ENCODE results near the gene SRPRA.
A peak's percentile ranks its signal among the peaks of the same experiment; 100 is the strongest.

The SRPRA gene

DNA sequence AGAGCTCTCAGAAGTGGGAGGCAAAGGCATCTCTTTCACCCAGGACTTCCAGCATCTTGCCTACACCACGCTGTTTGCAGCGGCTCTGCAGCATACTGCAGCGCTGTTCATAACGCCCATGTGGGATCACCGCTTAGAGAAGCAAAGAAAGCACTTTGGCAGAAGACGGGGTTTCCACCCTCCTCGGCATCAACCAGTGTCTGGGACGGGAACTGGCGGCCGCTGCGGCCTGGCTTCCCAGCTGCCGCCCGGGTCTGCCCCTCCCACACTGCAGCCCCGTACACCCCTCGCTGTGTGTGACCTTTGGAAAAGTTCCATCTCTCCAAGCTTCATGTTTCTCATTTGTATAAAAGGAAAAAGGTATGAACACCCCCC, 13.7 kb upstream of the SRPRA start:
- no peak overlapping the region for H3K27ac ChIP-seq (ENCODE audit: low read depth, low read length)
- no peak overlapping the region for H2BK5ac ChIP-seq (ENCODE audit: low read length)
- peak; percentile 52 for DNase-seq

DNA sequence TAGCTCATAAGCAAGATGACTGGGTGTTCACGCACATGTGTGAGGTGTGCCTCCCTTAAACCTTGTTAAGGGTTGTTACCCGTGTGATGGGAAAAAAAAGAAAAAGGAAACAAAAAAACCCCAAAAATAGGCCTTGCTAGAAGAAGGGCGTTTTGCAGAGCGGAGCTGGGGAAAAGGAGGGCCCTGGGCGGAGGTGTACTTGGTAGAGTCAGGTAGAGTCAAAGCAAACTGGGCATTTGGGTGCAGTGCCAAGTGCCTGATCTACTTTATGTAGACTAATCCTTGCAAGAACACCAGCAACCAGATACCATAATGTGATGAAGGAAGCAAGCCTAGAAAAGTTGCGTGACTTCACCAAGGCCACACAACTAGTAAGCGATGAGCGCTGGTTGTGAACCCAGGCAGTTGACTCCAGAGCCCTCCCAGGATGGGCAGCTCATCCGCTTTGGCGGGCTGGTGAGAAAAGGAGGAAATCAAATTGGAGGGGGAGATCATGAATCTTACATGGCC, 13.0 kb upstream of the SRPRA start:
- no peaks in the 10 kb centered on the region for H3K79me1 ChIP-seq (ENCODE audit: low read length)
- no peak overlapping the region for H2BK5ac ChIP-seq (ENCODE audit: low read length)
- H3K18ac ChIP-seq (ENCODE audit: low read length): no peak overlapping the region
- peaks cover 7% of the 10 kb centered on the region for H3K4me1 ChIP-seq (ENCODE audit: control insufficient read depth, low read depth, low read length)
- H4K8ac ChIP-seq (ENCODE audit: low read depth, low read length): no peak overlapping the region
- H3K23ac ChIP-seq (ENCODE audit: low read length): no peak overlapping the region
- H3K27ac ChIP-seq (ENCODE audit: low read depth, low read length): no peak overlapping the region
- H2BK15ac ChIP-seq (replicated peaks; ENCODE audit: low read depth): no peak overlapping the region
- H2BK120ac ChIP-seq (ENCODE audit: low read depth, low read length): no peak overlapping the region
- no peak for DNase-seq
- no peak overlapping the region for H3K4ac ChIP-seq (ENCODE audit: low read depth, low read length)
- H4K5ac ChIP-seq (ENCODE audit: low read length): peak overlapping the region; percentile 47
- H3K27me3 ChIP-seq (ENCODE audit: insufficient read depth, low read length, poor library complexity): no peaks in the 10 kb centered on the region
- peak overlapping the region; percentile 83 for H3K9ac ChIP-seq (ENCODE audit: low read length)
- peak overlapping the region; percentile 95 for H3K56ac ChIP-seq (ENCODE audit: low read length)
- no peaks in the 10 kb centered on the region for H3K36me3 ChIP-seq (ENCODE audit: control insufficient read depth, insufficient read depth, low read length)
- H3K79me2 ChIP-seq (ENCODE audit: control insufficient read depth, insufficient read depth, low read length): no peaks in the 10 kb centered on the region
- H3K4me2 ChIP-seq (ENCODE audit: low read length): no peak overlapping the region
- no peak overlapping the region for H2AK5ac ChIP-seq (ENCODE audit: low read length)
- H3K4me3 ChIP-seq (ENCODE audit: low read length): no peak overlapping the region
- no CpG with 5 or more reads among the region's 10 CpGs for WGBS (ENCODE audit: extremely low coverage, insufficient coverage, low lambda C conversion rate)

More for the DNA sequence above, 13.7 kb upstream of the SRPRA start:
- Histone ChIP-seq H2AK5ac (ENCODE audit: low read length) (no peak overlapping the region), H2BK120ac (ENCODE audit: low read depth, low read length) (no peak overlapping the region), H3K4me1 (ENCODE audit: control insufficient read depth, low read depth, low read length) (peaks cover 7% of the 10 kb centered on the region), H3K23ac (ENCODE audit: low read length) (peak overlapping the region; percentile 59), H3K4ac (ENCODE audit: low read depth, low read length) (no peak overlapping the region), H3K56ac (ENCODE audit: low read length) (peak overlapping the region; percentile 95), H4K5ac (ENCODE audit: low read length) (peak overlapping the region; percentile 47), H3K18ac (ENCODE audit: low read length) (no peak overlapping the region), H3K4me2 (ENCODE audit: low read length) (peak overlapping the region; percentile 86), H3K9ac (ENCODE audit: low read length) (peak overlapping the region; percentile 83), H3K79me1 (ENCODE audit: low read length) (no peaks in the 10 kb centered on the region), H3K36me3 (ENCODE audit: control insufficient read depth, insufficient read depth, low read length) (no peaks in the 10 kb centered on the region), H4K8ac (ENCODE audit: low read depth, low read length) (peak overlapping the region; percentile 94), H3K4me3 (ENCODE audit: low read length) (peak overlapping the region; percentile 66), H2BK15ac (replicated peaks; ENCODE audit: low read depth) (no peak overlapping the region), H3K27me3 (ENCODE audit: insufficient read depth, low read length, poor library complexity) (no peaks in the 10 kb centered on the region), H3K79me2 (ENCODE audit: control insufficient read depth, insufficient read depth, low read length) (no peaks in the 10 kb centered on the region)
- no CpG with 5 or more reads among the region's 15 CpGs for WGBS (ENCODE audit: extremely low coverage, insufficient coverage, low lambda C conversion rate)

DNA sequence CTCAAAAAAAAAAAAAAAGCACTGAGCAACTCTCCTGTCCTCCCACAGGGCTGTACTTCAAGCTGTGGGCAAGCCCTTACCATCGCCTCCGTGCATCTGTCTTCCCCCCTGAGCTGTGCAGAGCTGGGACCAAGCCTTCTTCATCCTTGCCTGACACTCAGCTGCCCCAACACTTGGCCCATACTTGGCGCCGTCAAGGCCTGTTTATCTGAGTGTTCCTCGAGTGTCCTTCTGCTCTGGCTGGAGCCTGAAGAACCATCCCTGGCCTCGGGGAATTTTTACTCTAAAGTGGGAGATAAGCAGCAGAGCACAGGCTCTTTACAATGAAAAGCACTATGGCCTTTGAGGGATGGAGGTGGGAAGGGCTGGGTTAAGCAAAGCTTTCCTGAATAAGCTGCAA, 12.6 kb upstream of the SRPRA start:
- Histone ChIP-seq H3K23ac (ENCODE audit: low read length) (no peak overlapping the region), H2BK15ac (replicated peaks; ENCODE audit: low read depth) (no peak overlapping the region), H3K56ac (ENCODE audit: low read length) (no peak overlapping the region), H3K4me3 (ENCODE audit: low read length) (no peak overlapping the region), H3K79me2 (ENCODE audit: control insufficient read depth, insufficient read depth, low read length) (no peaks in the 10 kb centered on the region), H3K9ac (ENCODE audit: low read length) (no peak overlapping the region), H3K4me2 (ENCODE audit: low read length) (no peak overlapping the region), H2AK5ac (ENCODE audit: low read length) (no peak overlapping the region), H3K4ac (ENCODE audit: low read depth, low read length) (no peak overlapping the region), H3K36me3 (ENCODE audit: control insufficient read depth, insufficient read depth, low read length) (no peaks in the 10 kb centered on the region), H3K4me1 (ENCODE audit: control insufficient read depth, low read depth, low read length) (peaks cover 7% of the 10 kb centered on the region), H3K79me1 (ENCODE audit: low read length) (no peaks in the 10 kb centered on the region), H2BK120ac (ENCODE audit: low read depth, low read length) (no peak overlapping the region), H2BK5ac (ENCODE audit: low read length) (no peak overlapping the region), H3K18ac (ENCODE audit: low read length) (no peak overlapping the region), H4K5ac (ENCODE audit: low read length) (no peak overlapping the region), H3K27ac (ENCODE audit: low read depth, low read length) (no peak overlapping the region), H3K27me3 (ENCODE audit: insufficient read depth, low read length, poor library complexity) (no peaks in the 10 kb centered on the region), H4K8ac (ENCODE audit: low read depth, low read length) (no peak overlapping the region)
- whole genome bisulfite sequencing (ENCODE audit: extremely low coverage, insufficient coverage, low lambda C conversion rate): no CpG with 5 or more reads among the region's 6 CpGs
- no peak for DNase-seq

DNA sequence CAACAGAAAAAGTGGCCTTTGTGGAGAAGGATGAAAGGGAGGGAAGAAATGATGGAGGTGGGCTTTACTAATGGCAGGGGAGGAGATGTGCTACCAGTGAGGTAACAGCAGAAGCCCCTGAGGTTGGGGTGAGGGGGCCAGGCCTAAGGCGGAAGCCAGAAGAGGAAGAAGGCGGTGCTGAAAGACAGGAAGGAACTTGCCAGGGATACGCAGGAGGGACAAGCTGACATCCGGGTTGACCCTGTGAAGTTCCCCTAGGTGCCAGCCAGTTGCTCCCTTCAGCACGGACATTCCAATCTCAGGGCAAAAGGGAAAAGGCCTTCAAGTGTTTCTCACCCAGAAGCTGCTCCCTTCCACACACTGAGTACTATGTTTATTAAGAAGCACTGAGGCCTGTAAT, 11.9 kb upstream of the SRPRA start:
- no CpG with 5 or more reads among the region's 5 CpGs for WGBS (ENCODE audit: extremely low coverage, insufficient coverage, low lambda C conversion rate)
- Histone ChIP-seq H2BK5ac (ENCODE audit: low read length) (no peak overlapping the region), H3K79me1 (ENCODE audit: low read length) (no peaks in the 10 kb centered on the region), H3K9ac (ENCODE audit: low read length) (no peak overlapping the region), H2AK5ac (ENCODE audit: low read length) (no peak overlapping the region), H3K4me1 (ENCODE audit: control insufficient read depth, low read depth, low read length) (peaks cover 7% of the 10 kb centered on the region), H4K8ac (ENCODE audit: low read depth, low read length) (no peak overlapping the region), H3K4ac (ENCODE audit: low read depth, low read length) (no peak overlapping the region), H3K18ac (ENCODE audit: low read length) (no peak overlapping the region), H2BK120ac (ENCODE audit: low read depth, low read length) (no peak overlapping the region), H2BK15ac (replicated peaks; ENCODE audit: low read depth) (no peak overlapping the region), H3K4me2 (ENCODE audit: low read length) (no peak overlapping the region), H3K36me3 (ENCODE audit: control insufficient read depth, insufficient read depth, low read length) (peaks cover 1% of the 10 kb centered on the region), H4K5ac (ENCODE audit: low read length) (no peak overlapping the region), H3K27ac (ENCODE audit: low read depth, low read length) (no peak overlapping the region), H3K27me3 (ENCODE audit: insufficient read depth, low read length, poor library complexity) (no peaks in the 10 kb centered on the region), H3K79me2 (ENCODE audit: control insufficient read depth, insufficient read depth, low read length) (no peaks in the 10 kb centered on the region), H3K23ac (ENCODE audit: low read length) (no peak overlapping the region), H3K4me3 (ENCODE audit: low read length) (no peak overlapping the region), H3K56ac (ENCODE audit: low read length) (no peak overlapping the region)
- no peak for DNase-seq

DNA sequence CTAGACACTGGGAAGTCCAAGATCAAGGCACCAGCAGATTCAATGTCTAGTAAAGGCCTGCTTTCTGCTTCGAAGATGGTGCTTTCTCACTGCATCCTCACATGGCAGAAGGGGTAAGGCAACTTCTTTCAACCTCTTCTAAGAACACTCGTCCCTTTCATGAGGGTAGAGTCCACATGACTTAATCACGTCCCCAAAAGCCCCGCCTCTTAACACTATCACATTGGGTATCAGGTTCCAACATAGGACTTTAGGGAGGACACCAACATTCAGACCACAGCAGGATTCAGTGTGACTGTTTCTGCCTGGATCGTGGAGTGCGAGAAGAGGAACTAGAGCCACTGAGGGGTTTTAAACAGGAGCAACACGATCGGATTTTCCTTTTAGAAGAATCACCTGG, 10.5 kb upstream of the SRPRA start:
- Histone ChIP-seq H3K27me3 (ENCODE audit: insufficient read depth, low read length, poor library complexity) (no peaks in the 10 kb centered on the region), H2BK15ac (replicated peaks; ENCODE audit: low read depth) (no peak overlapping the region), H3K79me1 (ENCODE audit: low read length) (no peaks in the 10 kb centered on the region), H4K8ac (ENCODE audit: low read depth, low read length) (no peak overlapping the region), H3K4me2 (ENCODE audit: low read length) (no peak overlapping the region), H3K36me3 (ENCODE audit: control insufficient read depth, insufficient read depth, low read length) (peaks cover 1% of the 10 kb centered on the region), H3K79me2 (ENCODE audit: control insufficient read depth, insufficient read depth, low read length) (no peaks in the 10 kb centered on the region), H3K18ac (ENCODE audit: low read length) (no peak overlapping the region), H3K56ac (ENCODE audit: low read length) (no peak overlapping the region), H3K27ac (ENCODE audit: low read depth, low read length) (no peak overlapping the region), H3K23ac (ENCODE audit: low read length) (no peak overlapping the region), H3K9ac (ENCODE audit: low read length) (no peak overlapping the region), H2BK120ac (ENCODE audit: low read depth, low read length) (no peak overlapping the region), H4K5ac (ENCODE audit: low read length) (no peak overlapping the region), H2BK5ac (ENCODE audit: low read length) (no peak overlapping the region), H3K4ac (ENCODE audit: low read depth, low read length) (no peak overlapping the region), H2AK5ac (ENCODE audit: low read length) (no peak overlapping the region), H3K4me3 (ENCODE audit: low read length) (no peak overlapping the region), H3K4me1 (ENCODE audit: control insufficient read depth, low read depth, low read length) (peaks cover 7% of the 10 kb centered on the region)
- WGBS (ENCODE audit: extremely low coverage, insufficient coverage, low lambda C conversion rate): no CpG with 5 or more reads among the region's 8 CpGs
- no peak for DNase-seq

DNA sequence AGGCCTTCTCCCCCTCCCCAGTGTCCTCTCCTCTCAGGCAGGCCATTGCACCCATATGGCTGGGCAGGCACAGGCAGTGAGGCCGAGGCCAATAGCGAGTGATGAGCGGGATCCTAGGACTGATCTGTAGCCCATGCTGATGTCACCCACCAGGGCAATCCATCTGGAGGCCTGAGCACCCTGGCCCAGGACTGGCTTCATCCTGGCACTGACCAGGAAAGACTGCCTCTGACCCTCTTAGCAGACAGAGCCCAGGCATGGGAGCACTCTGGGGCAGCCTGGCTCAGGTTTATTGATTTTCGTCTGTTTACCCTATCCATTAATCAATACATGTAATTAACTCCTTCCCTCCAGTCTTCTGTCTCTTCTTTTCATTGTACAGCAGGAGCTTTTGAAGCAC, 9.1 kb upstream of the SRPRA start:
- Histone ChIP-seq H3K27ac (ENCODE audit: low read depth, low read length) (no peak overlapping the region), H3K18ac (ENCODE audit: low read length) (no peak overlapping the region), H2BK120ac (ENCODE audit: low read depth, low read length) (no peak overlapping the region), H3K79me2 (ENCODE audit: control insufficient read depth, insufficient read depth, low read length) (no peaks in the 10 kb centered on the region), H3K56ac (ENCODE audit: low read length) (no peak overlapping the region), H2BK15ac (replicated peaks; ENCODE audit: low read depth) (no peak overlapping the region), H3K36me3 (ENCODE audit: control insufficient read depth, insufficient read depth, low read length) (peaks cover 1% of the 10 kb centered on the region), H4K8ac (ENCODE audit: low read depth, low read length) (no peak overlapping the region), H2AK5ac (ENCODE audit: low read length) (no peak overlapping the region), H3K79me1 (ENCODE audit: low read length) (no peaks in the 10 kb centered on the region), H3K4me3 (ENCODE audit: low read length) (no peak overlapping the region), H3K23ac (ENCODE audit: low read length) (no peak overlapping the region), H3K9ac (ENCODE audit: low read length) (no peak overlapping the region), H4K5ac (ENCODE audit: low read length) (no peak overlapping the region), H3K4ac (ENCODE audit: low read depth, low read length) (no peak overlapping the region), H2BK5ac (ENCODE audit: low read length) (no peak overlapping the region), H3K4me1 (ENCODE audit: control insufficient read depth, low read depth, low read length) (peaks cover 3% of the 10 kb centered on the region), H3K27me3 (ENCODE audit: insufficient read depth, low read length, poor library complexity) (no peaks in the 10 kb centered on the region), H3K4me2 (ENCODE audit: low read length) (no peak overlapping the region)
- no CpG with 5 or more reads among the region's 4 CpGs for WGBS (ENCODE audit: extremely low coverage, insufficient coverage, low lambda C conversion rate)
- no peak for DNase-seq

All from mesendoderm (in vitro differentiated cells).